ENCODE measurements around the gene LRFN5.
"Not testable (repeated sequence)": the region's sequence is repeated elsewhere in the genome, so short reads cannot be mapped to it uniquely, and the experiment has no call there.

The LRFN5 gene

DNA sequence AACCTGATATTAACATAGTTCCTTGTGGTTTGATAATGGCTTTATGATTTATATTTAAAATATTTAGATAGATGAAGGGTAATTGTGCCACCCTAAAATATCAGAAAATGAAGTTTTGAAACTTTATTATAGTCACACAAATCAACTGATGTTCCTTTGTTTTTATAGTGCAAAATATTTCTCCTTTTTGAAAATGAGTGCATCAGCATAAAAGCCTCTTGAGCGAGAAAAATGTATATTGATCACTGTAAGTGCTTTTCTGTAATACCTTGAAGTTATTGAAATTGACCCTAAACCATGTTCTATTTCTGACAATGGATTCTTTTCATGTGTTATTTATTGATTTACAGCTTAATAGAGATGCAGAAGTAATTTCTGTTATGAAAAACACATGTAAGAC, 35.0 kb downstream of the LRFN5 start:
- no peak for DNase-seq

DNA sequence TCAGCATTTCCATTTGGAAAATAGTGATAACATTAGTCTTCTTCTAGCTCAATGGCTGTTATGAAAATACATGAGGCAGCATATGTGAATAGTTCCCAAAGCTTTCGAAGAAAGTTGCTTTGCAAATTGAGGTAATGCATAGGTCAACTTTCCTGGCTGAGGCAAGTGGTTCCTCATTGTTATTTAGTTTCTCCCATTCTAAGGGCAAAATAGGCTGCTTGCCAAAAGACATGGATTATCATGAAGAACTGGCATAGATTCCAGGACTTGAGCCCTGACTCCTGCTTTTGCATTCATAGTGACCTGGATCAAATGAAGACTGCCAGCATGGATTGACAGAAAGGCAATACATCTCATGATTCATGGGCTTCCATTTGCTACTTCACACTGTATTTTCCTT, 35.7 kb downstream of the LRFN5 start:
- no peak for DNase-seq

DNA sequence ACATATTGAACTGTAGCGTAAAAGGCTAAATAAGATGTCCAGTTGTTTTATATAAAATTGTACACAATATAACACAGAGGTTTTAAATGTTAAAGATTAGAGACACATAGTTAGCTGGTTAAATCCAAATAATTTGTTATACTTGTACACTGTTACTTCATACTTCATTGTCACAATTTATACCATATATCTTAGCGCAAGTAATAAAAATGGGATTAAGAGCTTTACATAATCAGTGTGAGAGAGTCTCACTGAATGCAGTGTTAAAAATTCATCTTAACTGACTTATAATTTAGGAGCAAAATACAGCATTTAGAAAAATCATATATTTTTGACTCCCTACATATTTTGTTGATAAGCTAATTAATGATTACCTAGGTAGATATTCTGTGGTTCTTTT, 36.1 kb downstream of the LRFN5 start:
- no peak for DNase-seq

DNA sequence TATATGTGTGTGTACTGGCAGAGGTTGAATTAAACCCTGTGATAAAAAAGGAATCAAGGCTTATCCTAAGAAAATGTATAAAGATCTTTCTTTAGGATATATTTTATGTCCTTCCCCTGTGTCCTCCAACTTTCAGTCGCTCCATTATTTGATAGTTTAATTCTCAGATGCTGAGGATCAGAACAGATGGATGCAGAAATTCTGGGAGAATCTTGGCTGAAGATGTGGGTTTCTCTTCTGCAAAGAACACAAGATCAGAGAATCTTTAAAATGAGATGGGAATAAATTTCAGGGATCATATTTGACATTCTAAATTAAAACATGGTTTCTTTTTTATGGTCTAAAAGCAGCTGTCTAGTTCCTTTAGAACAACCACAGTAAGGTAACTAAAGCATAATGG, 37.9 kb downstream of the LRFN5 start:
- DNase-seq, result no peak

DNA sequence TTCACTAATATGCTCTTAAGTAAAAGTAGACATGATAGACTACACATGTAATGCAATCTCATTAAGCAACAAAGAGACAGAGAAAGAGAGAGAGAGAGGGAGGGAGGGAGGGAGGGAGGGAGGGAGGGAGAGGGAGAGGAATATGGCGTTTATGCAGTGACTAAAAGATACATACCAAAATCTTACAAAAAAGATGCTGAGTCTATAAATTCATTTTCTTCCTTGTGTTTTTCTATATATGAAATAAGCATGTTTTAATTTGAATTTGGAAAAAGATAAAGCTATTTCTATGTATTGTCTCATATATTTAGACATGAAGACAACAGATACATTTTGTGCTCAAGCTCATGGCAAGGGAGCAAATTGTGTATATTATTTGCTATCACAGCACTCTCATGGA, 44.1 kb downstream of the LRFN5 start:
- no peak for DNase-seq

DNA sequence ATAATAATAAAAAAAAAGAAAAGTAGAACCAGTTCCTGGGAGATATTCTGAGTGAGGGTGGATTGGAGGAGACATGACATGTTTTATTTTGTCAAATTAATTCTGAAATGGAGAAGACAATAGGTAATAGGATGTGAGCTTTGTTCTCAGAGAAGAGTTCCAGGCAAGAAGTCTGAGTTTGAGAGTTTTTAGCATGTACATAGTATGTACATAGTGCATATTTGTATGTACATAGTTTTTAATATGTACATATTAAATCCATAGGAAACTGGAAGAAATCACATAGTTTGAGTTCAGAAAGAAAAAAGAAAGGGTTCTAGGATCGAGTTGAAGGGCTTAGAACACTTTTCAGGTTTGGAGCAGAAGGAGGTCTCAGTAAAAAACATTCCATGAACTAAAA, 47.5 kb downstream of the LRFN5 start:
- DNase-seq, result no peak

DNA sequence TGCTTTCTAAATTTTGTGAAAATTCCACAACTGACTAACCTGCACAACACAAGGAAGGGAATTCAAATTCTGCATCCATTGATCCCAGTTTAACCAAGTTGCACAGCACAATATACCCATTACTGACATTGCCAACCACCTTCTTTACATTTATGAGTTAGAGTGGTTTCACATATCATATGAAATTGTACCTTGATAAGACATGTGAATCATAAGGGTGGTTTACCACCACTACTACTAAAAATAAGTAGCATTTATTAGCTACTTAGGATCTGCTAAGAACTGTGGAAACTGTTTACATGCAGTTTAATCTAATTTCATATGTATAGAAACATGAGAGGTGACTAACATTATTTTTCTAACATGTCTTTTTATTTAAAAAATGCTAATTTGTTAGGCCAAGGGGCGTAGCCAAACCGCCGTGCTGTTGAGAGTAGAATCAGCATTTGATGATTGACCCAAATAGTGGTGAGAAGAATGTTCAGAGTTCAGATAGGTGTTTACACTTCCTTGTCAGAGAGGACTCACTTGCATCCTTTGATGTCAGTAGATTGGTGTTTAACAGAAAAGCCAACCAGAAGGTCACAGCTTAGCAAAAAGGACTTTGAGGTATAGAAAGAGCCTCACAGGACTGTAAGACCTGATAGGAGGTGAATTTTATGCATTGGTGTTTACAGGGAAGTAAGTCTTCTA, 56.2 kb downstream of the LRFN5 start:
- no peak for DNase-seq

DNA sequence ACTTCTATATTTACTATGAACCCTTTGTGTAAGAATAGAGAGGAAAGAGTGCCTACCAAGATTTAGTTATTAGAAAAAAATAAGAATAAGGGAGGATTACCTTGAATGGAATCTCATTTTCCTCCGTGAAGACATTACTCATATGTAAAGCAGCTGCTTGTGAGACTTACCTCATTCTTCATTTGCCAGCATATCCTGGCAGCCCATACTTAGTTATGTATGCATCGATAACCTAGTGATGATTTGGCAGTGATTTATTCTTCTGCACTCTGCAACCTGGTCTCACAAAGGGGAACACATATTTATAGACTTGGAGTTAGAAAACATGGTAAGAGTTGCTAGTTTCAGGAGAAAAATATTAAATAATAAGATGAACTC, 56.8 kb downstream of the LRFN5 start:
- DNase-seq, result no peak

DNA sequence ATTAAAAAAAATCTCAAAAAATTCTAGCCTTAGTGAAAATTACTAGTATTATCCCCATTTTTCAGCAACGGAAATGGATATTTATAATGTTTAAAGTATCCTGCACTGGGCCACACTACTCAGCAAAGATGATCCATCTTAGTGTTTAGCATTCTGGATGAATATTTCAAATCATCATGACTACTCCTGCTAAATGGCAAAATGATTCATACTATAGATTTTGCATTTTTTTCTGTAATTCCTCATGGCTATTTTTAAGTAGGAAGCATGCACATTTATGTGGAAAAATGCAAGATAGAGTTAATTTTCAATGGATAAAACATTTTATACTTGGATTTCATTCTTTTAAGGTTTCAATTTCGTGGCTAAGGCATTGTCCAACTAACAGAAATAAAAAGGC, 59.6 kb downstream of the LRFN5 start:
- no peak for DNase-seq

DNA sequence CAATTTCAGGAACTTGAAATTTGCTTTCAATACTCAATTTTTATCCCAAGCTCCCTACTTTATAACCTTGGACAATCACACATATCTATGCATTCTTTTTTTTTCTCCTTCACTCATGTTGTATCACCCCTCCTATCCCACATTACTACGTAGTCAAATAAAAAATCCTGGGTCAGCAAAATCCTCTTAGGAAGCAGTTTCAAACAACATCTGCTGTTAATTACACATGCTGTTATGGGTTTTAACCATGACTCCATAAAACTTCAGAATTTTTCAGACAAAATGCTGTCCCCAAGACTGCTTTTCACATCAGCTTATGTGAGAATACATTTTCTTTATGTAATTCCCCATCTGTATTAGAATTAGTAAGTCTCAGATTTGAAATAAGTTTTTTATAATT, 61.7 kb downstream of the LRFN5 start:
- DNase-seq, result no peak

DNA sequence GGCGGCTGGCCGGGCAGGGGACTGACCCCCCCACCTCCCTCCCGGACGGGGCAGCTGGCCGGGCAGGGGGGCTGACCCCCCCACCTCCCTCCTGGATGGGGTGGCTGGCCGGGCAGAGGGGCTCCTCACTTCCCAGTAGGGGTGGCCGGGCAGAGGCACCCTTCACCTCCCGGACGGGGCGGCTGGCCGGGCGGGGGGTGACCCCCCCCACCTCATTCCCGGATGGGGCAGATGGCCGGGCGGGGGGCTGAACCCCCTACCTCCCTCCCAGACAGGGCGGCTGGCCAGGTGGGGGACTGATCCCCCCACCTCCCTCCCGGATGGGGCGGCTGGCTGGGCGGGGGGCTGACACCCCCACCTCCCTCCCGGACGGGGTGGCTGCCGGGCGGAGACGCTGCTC, 66.9 kb downstream of the LRFN5 start:
- DNase-seq, result not testable (repeated sequence)

DNA sequence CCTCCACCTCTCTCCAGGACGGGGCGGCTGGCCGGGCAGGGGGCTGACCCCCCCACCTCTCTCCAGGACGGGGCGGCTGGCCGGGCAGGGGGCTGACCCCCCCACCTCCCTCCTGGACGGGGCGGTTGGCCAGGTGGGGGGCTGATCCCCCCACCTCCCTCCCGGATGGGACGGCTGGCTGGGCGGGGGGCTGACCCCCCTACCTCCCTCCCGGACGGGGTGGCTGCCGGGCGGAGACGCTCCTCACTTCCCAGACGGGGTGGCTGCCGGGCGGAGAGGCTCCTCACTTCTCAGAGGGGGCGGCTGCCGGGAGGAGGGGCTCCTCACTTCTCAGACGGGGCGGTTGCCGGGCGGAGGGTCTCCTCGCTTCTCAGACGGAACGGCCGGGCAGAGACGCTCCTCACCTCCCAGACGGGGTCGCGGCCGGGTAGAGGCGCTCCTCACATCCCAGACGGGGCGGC, 67.9 kb downstream of the LRFN5 start:
- not testable (repeated sequence) for DNase-seq

DNA sequence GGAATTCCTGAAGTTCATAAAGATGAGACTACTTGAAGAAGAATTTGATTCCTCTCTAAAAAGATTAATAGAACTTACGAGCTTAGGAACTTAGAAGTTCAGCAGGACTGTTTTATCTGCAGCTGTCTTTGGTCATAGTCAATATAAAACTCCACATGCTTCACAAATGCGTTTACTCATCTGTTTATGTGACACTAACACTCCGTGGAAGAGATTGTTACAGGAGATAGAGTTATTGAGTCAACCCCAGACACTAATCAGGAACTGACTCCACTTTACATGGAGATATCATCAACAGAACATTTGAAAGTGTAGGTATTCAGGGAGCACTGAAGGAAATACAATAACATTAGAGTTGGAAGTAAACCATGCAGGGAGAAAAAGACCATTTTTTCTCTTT, 92.8 kb downstream of the LRFN5 start:
- DNase-seq, result no peak

DNA sequence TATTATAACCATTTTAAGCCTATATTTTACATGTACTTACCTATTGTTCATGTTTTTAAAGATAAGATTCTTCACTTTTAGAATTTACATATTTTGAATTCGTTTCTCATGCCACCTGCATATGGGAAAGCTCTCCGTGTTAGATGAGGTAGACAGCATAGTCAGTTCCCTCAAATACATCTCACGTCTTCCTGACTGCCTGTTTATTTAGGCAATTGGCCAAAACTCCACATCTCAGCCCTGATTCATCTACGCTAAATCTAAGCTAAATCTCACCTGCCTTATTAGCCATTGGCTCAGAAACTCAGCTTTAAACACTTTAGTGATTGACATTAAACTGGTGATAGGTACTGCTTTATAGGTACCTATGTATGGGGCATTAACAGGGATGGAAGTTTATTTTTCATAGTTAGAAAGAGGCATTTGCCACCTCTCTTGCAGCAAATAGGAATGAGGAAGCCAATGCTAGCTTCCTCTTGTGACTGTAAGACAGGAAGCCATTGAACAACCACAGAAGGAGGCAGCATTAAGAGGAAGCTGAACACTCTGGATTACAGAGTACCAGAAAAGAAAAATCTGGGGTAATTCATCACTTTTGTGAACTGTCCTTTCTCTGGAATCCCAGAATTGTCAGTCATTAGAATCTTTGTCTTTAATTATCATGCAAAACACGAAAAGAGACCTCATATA, 111.9 kb downstream of the LRFN5 start:
- no peak for DNase-seq

DNA sequence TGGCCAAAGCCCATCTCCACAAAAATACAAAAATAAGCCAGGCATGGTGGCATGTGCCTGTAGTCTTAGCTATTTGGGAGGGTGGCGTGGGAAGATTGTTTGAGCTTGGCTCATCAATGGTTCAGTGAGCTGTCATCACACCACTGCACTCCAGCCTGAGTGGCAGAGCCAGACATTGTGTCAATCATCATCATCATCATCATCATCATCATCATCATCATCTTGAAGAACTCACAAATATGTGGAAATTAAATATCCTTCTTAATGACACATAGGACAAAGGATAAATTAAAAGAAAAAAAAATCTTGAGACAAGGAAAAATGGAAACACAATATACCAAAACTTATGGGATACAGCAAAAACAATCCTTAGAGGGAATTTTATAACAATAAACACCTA, 132.5 kb downstream of the LRFN5 start:
- no peak for DNase-seq

DNA sequence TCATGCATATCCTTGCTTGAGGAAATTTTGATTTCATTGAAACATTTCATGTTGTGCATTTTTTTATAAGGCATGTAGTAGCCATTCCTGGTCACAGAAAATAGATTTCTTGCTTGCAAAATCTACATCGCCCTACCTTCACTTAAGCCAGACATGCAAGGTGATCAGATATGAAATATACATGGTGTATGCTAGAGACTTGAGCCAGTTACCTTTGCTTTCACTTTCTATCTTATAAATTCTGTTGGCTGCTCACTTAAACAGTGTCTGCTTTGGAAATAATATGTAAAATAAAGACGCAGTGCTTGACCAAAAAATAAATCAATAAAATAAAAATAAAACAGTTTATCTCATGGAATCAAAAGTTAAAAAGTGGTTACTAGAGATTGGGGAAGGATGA, 136.5 kb downstream of the LRFN5 start:
- no peak for DNase-seq

DNA sequence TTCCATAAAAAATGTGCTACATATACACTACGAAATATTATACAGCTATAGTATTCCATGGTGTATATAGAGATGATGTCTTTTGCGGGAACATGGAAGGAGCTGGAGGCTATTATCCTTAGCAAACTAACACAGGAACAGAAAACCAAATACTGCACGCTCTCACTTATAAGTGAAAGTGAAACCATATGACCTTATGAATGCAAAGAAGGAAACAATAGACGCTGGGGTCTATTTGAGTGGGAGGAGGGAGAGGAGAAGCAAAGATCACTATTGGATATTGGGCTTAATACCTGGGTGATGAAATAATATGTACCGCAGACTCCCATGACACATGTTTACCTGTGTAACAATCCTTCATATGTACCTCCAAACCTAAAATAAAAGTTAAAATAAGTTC, 142.8 kb downstream of the LRFN5 start:
- DNase-seq, result no peak

DNA sequence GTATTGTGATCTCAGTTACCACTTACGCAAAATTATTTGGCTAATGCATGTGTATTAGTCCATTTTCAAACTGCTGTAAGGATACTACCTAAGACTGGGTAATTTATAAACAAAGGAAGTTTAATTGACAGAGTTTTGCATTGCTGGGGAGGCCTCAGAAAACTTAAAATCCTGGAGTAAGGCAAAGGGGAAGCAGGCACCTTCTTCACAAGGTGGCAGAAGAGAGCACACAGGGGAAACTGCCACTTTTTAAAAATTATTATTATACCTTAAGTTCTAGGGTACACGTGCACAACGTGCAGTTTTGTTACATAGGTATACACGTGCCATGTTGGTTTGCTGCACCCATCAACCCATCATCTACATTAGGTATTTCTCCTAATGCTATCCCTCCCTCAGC, 143.9 kb downstream of the LRFN5 start:
- DNase-seq, result not testable (repeated sequence)

DNA sequence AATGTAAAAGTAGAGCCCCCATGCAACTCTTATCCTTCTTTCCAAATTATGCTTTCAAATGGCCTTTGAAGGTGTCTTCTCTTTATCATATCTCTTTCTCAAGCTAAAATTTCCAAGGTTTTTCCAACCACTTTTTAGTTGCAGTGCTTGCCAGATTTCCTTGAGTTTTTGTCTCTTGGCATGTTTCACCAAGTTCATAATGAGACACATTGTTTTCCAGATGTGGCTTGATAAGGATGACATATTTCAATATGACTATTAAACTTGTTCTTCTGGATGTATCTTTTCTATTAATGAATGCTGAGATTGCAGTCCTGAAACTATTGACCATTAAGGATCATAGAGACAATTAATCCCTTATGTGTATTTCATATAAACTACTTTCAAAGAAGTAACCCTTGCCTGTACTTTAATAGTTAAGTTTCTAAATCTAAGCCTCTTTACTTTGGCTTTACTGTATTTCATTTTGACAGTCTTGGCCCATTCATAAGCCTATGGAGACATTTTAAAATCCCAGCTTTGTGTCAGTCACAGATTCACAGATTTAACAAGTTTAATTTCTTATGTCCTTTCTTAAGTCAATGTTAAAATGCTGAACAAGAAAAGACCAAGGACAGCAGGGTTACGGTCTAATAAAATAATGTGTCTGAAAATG, 151.5 kb downstream of the LRFN5 start:
- DNase-seq, result no peak

DNA sequence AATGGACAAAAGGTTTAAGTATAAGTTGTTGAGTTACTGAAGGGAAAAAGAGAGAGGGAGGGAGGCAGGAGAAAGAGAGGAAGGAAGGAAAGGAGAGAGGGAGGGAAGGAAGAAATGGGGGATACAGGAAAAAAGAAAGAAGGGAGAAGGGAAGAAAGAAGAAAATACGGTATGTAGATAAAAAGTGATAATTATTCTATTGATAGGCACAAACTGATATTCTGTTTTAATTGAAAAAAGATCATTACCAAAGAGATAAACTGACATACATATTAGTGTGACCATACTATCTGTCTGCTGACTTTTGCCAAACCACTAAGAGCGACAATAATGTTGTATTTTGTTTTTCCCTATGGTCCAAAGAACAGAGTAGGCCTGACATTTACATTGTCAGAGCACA, 154.5 kb downstream of the LRFN5 start:
- DNase-seq, result no peak

DNA sequence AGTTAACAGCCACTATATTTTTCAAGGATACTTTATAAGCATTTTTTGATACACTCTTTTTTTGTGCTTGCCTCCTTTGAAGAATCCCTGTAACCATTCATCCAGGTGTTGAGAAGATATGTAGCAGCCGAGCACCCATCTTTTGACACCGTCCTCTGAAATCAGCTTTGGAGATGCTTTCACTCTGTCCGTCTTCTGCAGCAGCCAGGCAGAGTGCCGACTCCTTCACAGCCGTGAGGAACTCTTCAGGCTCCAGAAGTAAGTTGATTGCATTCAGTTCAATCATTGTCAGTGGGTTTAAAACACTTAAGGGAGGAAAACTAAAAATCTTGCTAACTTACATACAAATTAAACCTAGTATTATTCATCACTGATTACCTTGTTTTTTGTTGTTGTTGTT, 160.1 kb downstream of the LRFN5 start:
- DNase-seq, result no peak

DNA sequence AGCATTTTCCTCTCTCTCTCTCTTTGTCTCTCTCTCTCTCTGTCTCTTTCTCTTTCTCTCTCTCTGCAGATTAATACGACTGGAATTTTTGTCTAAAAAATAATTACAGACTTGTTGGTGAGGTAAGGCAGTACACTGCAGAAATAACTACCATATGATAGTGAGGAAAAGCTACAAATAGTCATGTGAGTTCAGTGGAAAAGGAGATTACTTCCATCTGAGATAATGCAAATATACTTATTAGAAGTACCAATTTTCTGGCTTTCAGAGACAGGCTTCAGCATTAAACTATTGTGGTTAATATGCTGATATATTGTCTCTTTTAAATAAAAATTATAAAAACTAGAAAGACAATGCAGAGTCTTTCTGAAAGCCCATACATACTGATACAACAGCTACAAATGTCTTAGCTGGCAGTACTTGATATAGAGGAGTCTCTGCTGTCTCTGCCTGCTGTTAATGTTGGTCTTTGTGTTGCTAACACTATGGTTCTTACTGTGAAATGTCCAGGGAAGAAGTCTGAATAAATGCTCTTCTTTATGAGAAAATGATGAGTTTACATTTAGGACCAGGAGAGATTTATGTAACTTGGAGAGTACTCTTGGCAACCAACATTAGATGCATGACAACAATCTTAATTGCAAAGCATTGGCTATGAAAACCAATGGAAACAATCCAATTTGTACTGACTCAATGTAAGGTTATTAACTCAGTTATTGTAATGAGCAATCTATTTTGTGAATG, 167.0 kb downstream of the LRFN5 start:
- no peak for DNase-seq

DNA sequence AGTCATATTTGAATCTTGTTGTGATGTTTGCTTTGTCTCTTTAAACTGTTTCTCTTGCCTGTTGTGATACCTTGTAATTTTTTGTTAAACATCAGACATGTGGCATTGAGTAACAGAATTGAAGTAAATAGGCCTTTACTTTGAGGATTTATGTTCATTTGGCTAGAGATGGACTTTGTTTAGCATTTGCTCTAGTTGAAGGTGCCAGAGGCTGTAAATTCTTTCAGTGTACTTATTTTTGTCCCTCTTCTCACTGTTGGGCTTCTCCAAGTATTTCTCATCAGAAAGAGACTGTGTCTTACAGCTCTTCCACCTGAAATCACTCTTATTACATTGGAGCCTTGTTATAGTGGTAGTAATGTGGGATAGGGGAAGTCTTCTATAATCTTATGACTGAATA, 175.8 kb downstream of the LRFN5 start:
- DNase-seq, result no peak

DNA sequence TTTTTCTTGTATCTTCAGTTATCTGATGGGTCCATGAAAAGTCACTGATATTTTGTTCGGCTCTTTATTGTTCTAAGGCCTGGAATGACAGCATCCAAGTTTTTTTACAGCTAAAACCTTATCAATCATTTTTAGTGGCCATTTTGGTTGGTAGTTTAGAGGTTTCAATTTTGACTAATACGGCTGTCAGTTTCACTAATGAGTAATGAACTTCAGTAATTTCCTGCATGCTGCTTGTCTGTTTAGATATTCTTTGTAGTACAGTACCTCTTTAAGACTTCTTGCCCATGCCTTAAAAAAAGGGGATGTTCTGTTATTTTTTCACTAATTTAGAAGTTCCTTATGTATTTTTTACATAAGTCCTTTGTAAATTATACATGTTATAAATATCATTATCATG, 176.7 kb downstream of the LRFN5 start:
- DNase-seq, result no peak
